ENCODE measurements around the gene FOXP1.

The FOXP1 gene

DNA sequence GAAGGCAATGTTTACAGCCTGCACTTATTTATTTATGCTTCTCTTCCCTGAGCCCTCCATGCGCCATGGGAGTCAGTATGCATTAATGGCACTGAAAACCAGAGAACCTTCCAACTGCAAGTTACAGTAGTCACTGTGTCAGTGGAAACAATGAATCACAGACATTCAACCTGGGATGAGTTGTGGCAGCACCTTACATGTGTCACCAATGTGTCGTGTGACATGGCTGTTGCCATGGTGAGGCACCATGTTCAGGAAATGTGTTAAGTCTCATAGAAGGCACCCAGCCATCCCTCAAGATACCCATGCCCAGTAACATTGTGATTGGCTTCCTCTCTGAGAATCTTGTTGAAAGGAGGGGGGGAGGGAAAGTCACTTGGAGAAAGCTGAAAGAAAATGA, 105.0 kb downstream of the FOXP1 start:
- FAIRE-seq = no peak

DNA sequence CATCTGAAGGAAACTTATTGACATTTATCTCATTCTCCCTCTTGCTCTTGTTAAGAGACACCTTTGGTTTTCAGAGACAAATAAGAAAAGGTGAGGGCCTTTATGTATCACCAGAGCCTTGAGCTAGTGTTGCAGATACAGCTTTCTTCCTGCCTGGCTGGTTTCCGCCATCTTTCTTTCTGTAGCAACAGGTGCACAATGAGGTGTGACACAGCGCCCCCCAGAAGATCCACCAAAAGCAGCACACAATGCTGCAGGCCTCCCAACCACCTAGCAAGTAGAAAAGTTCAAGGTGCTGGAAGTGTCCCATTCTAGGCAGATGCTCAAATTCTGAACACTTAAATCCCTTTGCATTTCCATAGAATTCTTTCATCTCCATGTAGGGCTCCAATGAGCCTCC, 106.6 kb downstream of the FOXP1 start:
- no peak for FAIRE-seq

DNA sequence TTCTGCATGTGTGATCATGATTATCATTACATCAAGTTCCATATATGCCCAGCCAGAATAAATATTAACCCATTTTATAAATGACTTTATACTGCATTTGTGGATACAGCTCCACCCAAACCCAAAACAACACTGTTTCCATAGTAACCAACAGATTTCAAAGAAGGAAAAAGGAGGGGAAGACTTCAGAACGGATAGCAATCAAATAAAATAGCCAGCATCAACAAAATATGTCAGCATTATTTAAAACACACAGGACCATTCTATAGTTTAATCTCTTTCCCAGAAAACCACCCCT, 114.4 kb downstream of the FOXP1 start:
- no peak for FAIRE-seq

DNA sequence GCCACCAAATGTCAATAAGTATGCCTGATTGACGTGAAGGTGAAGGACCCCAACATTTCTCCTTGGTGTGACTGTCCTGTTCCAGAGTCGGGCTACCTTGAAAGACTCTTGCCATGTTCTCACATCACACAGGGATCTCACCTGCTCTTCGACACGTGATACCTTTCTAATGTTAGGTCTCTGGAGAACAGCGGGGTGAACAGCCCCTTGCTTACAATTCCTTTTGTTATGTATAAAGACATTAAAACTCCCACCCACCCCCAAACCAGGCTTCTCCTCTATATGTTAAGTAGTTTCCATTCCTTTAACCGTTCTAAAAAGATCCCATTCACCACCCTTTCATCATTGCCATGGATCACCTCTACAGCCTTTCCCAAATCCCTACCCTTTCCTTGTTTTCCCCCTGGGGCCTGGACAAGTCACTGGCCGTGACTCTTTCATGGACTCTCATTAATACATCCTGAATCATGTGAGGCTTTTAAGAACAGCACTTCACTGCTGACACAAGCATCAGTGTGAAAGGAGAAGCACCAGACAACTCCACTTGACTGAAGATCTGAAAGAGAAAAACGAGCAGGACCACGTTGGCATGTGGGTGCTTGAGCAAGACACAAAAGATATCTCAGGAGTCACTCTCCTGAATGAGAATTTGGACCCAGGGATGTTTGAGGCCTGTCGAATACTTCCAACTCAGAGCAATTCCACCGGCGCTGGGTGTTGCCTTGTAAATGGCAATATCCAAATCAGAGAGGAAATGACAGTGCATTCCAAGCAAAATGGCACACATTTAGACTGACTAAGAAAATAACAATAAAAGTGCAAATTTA, 115.0 kb downstream of the FOXP1 start:
- no peak for FAIRE-seq

DNA sequence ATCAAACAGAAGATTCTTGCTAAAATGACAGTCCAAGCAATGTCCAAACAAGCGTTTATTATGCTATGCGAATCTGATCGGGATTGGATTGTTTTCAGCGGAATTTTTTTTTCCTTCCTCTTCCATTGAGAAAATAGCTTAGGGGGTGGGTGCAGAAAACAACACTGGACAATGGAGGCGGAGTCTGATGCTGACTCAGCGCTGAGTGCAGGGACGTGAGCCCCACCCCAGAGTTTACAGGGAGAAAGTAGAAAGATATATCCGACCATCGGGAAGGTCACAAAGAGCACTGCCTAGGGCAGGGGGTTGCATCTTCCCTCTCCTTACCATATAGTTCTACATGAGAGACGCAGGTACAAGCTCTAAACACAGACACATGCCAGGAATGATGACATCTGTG, 117.0 kb downstream of the FOXP1 start:
- no peak for FAIRE-seq

DNA sequence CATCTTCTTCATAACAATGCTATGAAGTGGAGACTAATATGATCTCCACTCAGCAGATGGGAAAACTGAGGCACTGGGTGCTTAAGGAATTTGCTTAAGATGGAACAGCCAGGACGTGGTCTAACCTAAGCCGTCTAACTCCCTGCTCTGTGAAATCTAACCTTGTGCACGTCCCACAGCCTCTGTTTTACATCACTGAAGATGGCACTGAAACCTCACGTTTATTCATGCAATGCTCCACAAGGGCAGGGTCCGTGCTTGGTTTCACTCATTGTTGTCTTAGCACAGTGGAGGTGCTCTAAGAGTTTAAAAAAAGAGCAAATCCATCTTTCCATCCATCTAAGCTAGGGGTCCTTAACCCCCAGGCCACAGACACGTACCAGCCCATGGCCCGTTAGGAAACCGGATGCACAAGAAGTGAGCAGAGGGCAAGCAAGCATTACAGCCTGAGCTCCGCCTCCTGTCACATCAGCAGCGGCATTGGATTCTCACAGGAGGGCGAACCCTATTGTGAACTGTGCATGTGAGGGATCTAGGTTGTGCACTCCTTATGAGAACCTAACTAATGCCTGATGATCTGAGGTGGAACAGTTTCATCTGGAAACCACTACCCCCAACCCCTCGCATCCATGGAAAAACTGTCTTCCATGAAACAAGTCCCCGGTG, 118.0 kb downstream of the FOXP1 start:
- no peak for FAIRE-seq

DNA sequence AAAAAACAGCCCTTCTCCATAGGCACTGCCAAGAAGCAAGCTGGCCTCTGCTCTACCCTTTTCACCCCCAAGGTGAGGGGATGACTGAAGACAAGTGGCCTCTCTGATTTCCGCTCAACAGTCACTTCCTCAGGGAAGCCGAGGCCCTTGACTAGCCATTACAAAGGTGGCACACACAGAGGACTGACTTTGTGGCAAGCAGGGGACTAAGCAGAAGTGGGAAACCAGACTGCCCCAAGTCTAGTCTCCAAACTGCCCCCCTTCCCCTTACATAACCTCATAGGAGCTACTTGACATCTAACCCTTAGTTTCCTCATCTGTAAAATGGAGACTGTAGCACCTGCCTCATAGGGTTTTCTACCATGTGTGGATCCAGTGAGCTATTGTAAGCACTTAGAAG, 118.9 kb downstream of the FOXP1 start:
- no peak for FAIRE-seq

DNA sequence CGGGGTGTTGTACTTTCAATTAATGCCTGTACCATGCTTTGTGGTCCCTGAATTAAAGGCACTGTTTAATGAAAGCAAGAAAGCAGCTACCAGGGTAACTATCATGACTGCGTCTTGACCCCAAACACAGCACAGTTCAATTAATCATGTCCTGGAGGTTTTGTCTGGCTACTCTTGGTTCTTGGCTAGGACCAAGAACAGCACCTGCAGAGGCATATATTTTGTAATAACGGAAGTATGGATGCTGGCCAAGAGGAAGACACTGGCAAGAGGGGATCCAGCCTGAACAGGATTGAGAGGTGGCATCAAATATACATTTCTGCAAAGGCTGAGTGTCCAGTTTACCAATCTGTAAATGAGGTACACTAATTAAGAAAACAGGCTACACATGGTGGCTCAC, 119.9 kb downstream of the FOXP1 start:
- FAIRE-seq = no peak

DNA sequence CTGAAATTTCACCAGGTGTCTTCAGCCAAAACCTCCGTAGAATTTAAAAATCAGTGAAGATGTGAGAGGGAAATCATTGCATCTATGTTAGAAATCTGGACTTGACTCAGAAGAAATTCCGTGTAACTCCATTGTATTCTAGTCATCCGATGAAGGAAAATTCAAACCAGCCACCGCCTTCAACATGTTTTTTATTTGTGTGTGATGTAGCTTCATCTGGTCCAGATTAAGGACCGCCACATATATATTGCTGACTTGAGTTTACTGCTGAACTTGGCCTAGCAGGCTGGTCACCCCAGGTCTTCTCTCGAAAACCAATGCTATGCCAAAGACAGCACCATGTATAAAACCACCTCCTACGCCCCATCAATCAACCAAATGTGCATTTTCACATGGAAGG, 120.9 kb downstream of the FOXP1 start:
- FAIRE-seq = no peak

DNA sequence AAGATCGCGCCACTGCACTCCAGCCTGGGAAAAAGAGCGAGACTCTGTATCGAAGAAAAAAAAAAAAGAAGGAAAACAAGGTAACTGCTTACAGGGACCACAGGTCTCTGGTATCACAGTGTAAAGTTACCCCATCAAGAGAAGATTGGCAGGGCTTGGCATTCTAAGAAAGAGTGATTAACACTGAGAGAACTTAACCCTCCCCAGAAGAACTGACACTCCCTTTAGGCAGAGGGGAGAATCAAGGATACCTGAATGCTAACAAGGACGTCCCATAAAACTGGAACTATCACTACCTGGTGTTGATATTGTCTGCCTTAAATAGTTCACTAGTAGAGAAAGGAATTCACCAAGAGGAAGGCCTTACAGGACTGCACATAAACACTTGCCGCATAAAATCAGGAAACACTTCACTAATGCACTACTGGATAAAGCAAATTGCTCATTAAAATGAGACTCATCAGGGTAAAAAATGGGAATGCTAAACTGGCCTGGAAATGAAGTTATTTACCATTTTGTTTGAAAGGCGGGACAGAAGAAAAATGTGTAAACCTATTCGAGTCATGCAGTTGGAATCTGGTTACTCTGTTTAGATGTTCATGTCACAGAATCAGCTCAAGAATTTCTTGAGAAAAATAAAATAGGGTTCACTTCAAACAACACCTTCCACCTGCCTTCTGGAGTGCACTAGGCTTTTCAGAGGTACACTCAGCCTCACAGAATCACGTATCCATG, 121.6 kb downstream of the FOXP1 start:
- no peak for FAIRE-seq

DNA sequence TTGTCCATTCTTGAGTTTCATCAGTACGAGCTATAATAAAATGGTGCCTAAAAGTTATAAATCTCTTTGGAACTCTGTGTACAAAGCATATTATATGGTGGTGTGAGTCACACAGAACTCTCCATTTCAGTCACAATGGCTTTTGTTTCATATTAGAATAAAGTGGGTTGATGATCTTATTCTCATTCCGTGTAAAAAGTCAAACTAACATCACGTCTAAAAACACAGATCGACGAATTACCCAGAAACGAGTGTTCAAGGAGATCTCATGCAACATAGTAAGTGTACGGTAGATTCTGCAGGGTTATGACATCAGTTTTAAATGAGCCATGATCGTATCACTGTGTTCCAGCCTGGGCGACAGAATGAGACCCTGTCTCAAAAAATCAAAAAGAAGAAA, 122.4 kb downstream of the FOXP1 start:
- FAIRE-seq = no peak

DNA sequence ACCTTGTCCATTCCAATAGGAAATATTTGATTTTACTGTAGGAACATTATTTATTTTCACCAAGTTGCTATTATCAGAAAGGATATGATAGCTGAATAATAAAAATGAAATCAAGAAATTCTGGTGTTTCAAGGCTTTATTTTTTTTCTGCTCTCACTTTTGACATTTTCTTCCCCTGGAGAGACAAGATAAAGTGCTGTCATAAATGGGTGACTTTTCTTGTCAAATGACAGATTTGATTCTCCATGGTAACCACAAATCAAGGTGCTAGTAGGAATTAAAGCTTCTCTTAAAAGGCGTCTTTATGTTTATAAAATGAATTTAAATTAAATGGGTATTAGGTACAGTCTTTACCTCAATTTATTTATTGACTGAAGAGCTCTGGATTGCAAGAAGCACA, 124.6 kb downstream of the FOXP1 start:
- FAIRE-seq = no peak

DNA sequence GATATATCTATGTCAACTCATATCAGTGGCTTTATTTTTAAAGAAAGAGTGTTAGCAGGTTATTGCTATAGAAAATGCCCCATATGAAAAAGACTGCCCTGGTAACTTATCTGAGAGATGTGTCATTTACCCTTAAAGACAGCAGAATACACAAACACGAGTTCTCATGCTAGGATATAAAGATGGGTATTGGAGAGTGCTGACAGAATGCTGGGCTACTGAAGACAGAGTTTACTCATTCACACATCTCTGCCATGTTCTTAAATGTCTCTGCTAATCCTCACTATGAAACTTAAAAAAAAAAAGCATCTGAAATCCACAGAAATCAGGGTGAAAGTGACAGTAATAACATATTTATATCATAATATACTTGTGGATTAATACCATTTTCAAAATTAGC, 126.7 kb downstream of the FOXP1 start:
- no peak for FAIRE-seq

DNA sequence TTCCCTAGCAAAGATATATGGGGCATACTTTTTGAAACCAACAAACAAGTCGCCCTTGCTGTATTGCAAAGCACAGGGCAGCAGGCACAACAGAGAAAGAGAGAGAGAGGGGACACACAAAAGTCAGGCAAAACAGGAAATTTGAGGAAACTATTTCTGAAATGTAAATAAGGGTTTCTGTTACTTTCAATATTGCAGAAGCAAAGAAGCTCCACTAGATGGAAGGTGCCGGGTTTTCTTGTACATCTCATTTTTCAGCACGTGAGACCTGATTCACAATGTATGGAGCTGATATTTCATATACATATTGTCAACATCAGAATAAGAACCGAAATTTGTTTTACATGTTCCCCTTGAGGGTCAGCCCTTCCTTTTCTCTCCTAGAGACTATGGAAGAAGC, 127.4 kb downstream of the FOXP1 start:
- FAIRE-seq = no peak

DNA sequence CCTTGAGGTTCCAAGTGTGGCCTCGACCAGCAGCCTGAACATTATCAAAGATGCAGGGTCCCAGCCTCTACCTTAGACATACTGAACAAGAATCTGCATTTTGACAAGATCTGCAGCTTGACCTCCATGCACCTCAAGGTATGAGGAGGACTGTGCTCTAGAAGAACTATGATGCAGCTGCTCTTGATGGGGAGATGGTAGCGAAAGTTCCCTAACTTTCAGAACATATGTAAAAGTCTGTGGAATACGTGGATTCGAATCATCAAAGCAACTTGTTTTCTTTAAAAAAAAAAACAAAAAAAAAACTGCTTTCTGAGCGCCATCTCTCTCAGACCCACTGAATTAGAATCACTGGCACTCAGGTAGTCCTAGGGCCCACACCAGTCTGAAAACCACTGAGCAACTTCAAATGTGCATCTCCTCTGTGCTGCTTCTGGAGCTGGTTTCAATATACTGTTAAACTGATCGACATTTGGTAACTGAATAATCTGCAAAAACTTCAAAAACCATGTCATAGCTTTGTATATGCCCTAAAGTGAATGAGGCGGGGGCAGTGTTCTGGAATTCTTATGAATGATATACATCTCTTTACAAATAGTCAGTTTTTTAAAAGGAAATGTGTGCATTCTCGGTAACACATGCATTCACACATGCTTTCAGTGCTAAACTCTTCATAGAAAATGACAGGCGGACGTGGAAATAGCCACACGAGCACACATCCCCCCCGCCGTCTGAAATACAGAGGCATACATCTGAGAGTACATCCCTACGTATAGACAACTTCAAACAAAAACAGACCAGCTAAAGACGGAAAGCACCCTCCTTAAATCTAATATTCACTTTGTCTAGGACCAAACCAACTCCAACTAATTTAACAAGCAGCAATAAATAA, 128.8 kb downstream of the FOXP1 start:
- no peak for FAIRE-seq

DNA sequence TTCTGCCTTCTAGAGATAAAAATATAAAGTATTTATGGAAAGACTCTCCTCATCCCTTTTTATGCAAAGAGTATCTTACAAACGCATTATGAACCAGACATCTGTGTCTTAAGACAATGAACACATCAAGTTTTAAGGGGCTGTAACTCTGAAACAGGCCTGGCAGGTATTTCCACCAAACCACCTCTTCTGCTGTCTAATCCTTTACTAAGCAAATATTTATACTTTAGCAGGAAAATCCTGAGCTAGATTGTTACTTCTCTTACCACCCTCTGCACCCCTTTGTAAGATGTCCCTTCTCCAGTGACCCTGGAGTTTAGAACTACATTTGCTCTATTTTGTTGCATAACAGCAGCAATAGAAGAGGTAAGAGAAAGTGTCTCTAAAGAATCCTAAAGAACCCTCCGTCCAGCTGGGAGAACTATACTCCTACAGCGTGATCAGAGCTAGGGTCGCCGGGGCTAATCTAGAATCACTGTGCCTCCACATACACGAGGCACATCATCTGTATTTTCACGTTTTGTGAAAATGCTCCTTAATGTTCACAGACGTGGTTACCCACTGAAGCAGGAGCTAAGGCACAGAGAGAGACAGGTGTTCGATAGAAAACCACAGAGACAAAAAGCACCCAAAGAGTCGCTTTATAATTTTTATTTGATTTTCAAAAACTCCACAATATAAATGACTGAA, 129.6 kb downstream of the FOXP1 start:
- FAIRE-seq = no peak

DNA sequence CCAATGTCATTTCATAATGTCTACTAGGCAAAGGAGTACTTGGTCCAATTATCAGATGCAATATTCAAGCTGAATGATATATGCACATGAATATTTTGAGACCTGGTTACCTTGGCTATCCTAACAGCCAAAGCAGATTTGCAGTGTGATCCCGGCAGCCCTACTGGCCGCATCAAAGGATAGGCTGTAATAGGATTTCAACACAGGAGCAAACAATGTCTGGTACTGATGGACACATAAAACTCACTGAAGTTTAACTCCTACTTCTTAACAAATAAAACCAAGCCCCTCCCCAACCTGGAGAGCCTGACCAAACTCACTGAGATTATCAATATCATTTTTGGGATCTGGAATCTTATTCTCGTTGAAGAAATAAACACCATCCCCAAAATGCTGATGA, 130.2 kb downstream of the FOXP1 start:
- no peak for FAIRE-seq

DNA sequence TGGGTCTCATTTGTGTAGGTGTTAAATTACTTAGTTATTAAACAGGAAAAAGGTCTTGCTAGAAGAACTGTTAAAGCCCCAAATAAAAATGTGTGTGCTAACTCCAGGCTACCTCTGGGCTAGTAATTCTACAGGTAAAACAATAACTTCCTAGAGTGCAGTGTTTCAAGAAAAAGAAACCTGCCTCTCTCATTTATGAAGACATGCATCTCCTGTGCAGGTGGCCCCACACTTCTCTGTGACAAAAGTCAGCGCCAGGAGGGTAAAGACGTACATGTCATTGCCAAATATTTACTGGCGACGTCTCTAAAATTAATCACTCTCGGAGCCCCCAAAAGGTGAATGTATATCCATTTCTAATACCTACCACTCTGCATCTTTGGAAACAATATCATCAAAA, 131.7 kb downstream of the FOXP1 start:
- FAIRE-seq = no peak

DNA sequence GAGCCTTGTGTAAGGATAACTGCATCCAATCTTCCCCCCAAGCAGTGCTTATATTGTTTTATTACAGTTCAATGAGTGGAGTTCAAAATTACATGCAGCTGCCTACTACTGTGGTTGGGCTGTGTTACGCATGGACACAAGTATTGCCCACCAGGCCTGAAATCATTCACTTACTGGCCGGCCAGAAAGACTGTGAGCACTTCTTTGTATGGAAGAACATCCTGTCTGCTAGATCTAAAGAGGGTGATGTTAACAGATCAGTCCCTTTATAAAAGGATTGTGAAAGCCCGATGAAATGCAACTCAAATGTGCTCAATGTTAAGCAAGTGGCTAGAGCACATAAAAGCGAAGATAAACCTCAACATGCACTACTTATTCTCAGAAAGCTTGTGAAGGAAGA, 132.5 kb downstream of the FOXP1 start:
- FAIRE-seq = no peak

DNA sequence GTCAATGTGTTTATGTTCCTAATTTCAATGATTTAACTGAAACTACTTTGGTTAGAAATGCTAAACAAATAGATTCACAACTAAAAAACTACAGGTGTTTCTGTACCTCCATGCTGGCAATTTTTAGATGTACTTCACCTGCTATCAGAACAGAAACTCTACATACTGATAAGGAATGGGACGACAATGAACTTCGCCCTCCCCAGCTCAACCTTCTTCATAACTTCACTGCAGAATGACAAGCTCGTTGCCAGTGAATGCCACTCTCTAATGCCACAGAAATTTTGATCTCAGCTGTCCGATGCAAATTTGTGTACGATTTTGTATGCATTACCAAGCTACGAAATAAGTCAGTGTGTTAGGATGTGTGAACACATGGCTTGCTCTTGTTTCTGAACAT, 133.4 kb downstream of the FOXP1 start:
- FAIRE-seq = no peak

DNA sequence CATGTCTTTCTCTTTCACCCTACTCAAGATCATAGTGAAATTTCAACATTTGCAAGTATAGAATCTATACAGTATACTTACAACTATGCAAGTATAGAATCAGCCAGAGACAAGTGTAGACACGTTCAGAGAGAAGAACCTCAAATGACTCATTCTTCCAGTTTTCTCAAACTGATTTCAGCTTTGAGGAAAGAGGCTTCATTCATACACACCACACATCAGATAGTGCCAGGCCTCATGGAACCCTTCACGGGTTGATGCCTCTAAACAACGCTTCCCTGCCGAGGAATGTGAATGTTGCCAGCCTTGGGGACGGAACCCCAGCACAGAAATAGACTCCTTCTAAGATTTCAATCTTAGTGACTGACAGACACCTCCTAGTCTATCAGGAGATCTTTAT, 135.7 kb downstream of the FOXP1 start:
- no peak for FAIRE-seq

DNA sequence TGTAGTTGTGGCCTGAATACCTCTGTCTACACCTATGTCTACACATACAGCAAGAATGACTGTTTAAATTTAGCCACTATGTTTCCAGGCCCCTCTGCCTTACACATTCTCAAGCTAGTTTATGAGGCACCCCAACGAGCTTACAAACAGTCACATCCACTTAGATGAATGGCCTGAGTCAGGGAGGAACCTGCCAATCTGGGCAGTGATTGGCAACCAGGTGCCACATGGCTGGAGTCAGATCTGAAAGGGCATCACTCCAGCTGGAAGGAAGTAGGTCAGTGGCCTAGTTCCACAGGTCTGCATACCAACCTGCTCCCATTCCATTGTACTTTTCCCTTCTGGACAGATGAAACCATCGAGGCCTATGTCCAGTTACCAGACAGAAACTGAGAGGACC, 136.3 kb downstream of the FOXP1 start:
- FAIRE-seq = no peak

DNA sequence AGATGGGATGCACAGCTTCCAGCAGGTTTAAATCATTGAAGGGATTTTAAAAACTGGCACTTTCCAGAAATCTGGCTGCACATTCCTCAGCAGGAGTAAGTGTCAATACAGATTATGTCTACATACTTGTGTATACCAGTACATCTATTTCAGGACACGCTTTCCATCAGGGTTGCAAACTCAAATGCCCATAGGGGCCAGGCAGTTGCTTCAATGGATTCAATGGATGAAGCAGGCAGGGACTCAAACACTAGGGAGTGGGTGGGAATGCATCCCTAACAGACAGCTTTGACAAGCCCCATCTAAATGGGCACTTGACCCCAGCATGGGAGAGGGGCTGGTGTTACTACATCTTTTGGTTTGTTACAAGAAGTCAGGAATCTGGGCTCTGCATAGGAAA, 136.8 kb downstream of the FOXP1 start:
- no peak for FAIRE-seq

Measured in endometrium (tissue), 2 donors.